Vagina (tissue), 2 donors: Measurements from ENCODE around the gene MGAT5. TPM values are rescaled to one million over a fixed set of nuclear protein-coding genes. Genes with fewer than 3 reads are reported as not detected.

Experiments used
- DNase-seq, 2 donors: peaks; one replicate each; pipeline ENCODE4 v3.0.0-alpha.2; 2017; ENCODE audit errors: extremely low spot score in 2 of 2
- H3K27ac ChIP-seq: fragments of 200-600 bp; sonication (generic); one replicate; pipeline ENCODE4 v1.5.1; 2019
- H3K27me3 ChIP-seq: fragments of 200-600 bp; sonication (generic); one replicate; pipeline ENCODE4 v1.5.1; 2019
- H3K36me3 ChIP-seq, 2 donors: fragments of 200-600 bp; sonication (generic); one replicate each; pipeline ENCODE4 v1.5.1; 2017 to 2019
- H3K4me1 ChIP-seq: fragments of 200-600 bp; sonication (generic); one replicate; pipeline ENCODE4 v1.5.1; 2019
- H3K4me3 ChIP-seq, 2 donors: fragments of 200-600 bp; sonication (generic); 1 replicate in 1 of 2; 2 replicates in 1 of 2; pipeline ENCODE4 v1.5.1; 2016 to 2019
- H3K9me3 ChIP-seq: fragments of 200-600 bp; sonication (generic); one replicate; pipeline ENCODE4 v1.5.1; 2019
- POLR2A ChIP-seq, 2 donors: fragments of 450-650 bp; IDR thresholded peaks; one replicate each; pipeline ENCODE4 v1.6.1; 2017; ENCODE audit warnings: antibody characterized with exemption in 2 of 2, mild to moderate bottlenecking in 2 of 2, moderate library complexity in 2 of 2
- POLR2AphosphoS5 ChIP-seq, 2 donors: sonication (generic); formaldehyde crosslinking; IDR thresholded peaks; one replicate each; pipeline ENCODE4 v1.9.0; 2017; ENCODE audit warnings: antibody characterized with exemption in 2 of 2, mild to moderate bottlenecking in 2 of 2, low read depth in 1 of 2; ENCODE audit not compliant: insufficient read depth in 1 of 2
- intact Hi-C: fragments of 100-400 bp; cut with DNase I; formaldehyde crosslinking; loops from one replicate; pipeline ENCODE4 v1.15.1; 2023
- total RNA-seq: library from RNA; depleted of rRNA; stranded (reverse); fragments of >200 nt; gene quantifications from one replicate; pipeline ENCODE4 v1.2.3, GENCODE V29; 2016
- TF ChIP-seq, protein P1 (sequence below), 3 experiments: fragments of 450-650 bp in 2 of 3; fragments of 200-600 bp in 1 of 3; sonication (generic) in 1 of 3; IDR thresholded peaks; one replicate each; pipeline ENCODE4 v1.5.1; 2017 to 2019; ENCODE audit warnings: antibody characterized with exemption in 3 of 3, mild to moderate bottlenecking in 2 of 3, moderate library complexity in 2 of 3

Gene MGAT5
- total RNA-seq, 1 donor from 2014 or later, result 16.7 TPM

GRCh38 chr2:134384131-134384530 lies 130.3 kb downstream of the MGAT5 start:
- H3K4me3 ChIP-seq, result no peak overlapping the region
- no peaks in the 10 kb centered on the region for H3K27me3 ChIP-seq
- no peak overlapping the region for H3K27ac ChIP-seq
- no peak for DNase-seq
- no peaks in the 10 kb centered on the region for H3K9me3 ChIP-seq
- intact Hi-C loops, result no loop called here
- H3K4me1 ChIP-seq, result no peaks in the 10 kb centered on the region
- TF ChIP-seq POLR2AphosphoS5 (IDR thresholded peaks at IDR 0.05; ENCODE audit: insufficient read depth in 1 of 2, low read depth in 1 of 2) (no peak), POLR2A (IDR thresholded peaks at IDR 0.05) (no peak)
- TF ChIP-seq, protein P1, sequence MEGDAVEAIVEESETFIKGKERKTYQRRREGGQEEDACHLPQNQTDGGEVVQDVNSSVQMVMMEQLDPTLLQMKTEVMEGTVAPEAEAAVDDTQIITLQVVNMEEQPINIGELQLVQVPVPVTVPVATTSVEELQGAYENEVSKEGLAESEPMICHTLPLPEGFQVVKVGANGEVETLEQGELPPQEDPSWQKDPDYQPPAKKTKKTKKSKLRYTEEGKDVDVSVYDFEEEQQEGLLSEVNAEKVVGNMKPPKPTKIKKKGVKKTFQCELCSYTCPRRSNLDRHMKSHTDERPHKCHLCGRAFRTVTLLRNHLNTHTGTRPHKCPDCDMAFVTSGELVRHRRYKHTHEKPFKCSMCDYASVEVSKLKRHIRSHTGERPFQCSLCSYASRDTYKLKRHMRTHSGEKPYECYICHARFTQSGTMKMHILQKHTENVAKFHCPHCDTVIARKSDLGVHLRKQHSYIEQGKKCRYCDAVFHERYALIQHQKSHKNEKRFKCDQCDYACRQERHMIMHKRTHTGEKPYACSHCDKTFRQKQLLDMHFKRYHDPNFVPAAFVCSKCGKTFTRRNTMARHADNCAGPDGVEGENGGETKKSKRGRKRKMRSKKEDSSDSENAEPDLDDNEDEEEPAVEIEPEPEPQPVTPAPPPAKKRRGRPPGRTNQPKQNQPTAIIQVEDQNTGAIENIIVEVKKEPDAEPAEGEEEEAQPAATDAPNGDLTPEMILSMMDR (IDR thresholded peaks at IDR 0.05), result no peak
- H3K36me3 ChIP-seq, result no peaks in the 10 kb centered on the region

GRCh38 chr2:134385195-134385594 lies 131.3 kb downstream of the MGAT5 start:
- intact Hi-C loops, result no loop called here
- Histone ChIP-seq H3K27ac (no peak overlapping the region), H3K36me3 (no peaks in the 10 kb centered on the region), H3K4me3 (no peak overlapping the region), H3K9me3 (no peaks in the 10 kb centered on the region), H3K4me1 (no peaks in the 10 kb centered on the region), H3K27me3 (no peaks in the 10 kb centered on the region)
- DNase-seq, result no peak
- TF ChIP-seq POLR2AphosphoS5 (IDR thresholded peaks at IDR 0.05; ENCODE audit: insufficient read depth in 1 of 2, low read depth in 1 of 2) (no peak), POLR2A (IDR thresholded peaks at IDR 0.05) (no peak)
- TF ChIP-seq, protein P1 (IDR thresholded peaks at IDR 0.05), result no peak

- Histone ChIP-seq H3K4me3 (no peak overlapping the region), H3K4me1 (no peaks in the 10 kb centered on the region), H3K27me3 (no peaks in the 10 kb centered on the region), H3K36me3 (no peaks in the 10 kb centered on the region), H3K9me3 (no peaks in the 10 kb centered on the region), H3K27ac (no peak overlapping the region)
- no peak for DNase-seq
- TF ChIP-seq POLR2AphosphoS5 (IDR thresholded peaks at IDR 0.05; ENCODE audit: insufficient read depth in 1 of 2, low read depth in 1 of 2), result no peak
- TF ChIP-seq POLR2A (IDR thresholded peaks at IDR 0.05), result no peak
- TF ChIP-seq, protein P1 (IDR thresholded peaks at IDR 0.05), result no peak
- intact Hi-C loops, result no loop called here
Observed at GRCh38 chr2:134386310-134386709, 132.4 kb downstream of the MGAT5 start.

DNA sequence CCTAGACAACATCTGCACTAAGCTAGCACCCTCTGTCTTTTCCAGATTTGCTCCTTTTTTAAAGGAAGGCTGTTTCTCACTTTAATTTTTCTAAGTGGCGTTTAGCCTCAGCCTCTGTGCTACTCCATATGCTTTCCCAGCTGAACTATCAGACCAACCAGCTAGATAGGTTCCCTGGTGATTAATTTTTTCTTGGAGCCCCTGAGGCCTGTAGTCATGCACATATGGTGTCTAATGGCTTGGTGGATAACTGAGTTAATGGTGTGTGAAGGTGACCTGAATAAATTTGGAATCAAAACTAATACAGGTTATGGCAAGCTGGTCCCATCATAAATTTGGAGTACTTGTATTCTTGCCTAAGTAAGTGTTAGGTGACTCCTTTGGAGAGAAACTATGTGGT lies 135.5 kb downstream of the MGAT5 start:
- Histone ChIP-seq H3K27ac (no peak overlapping the region), H3K4me1 (peaks cover 16% of the 10 kb centered on the region), H3K27me3 (no peaks in the 10 kb centered on the region), H3K9me3 (no peaks in the 10 kb centered on the region), H3K4me3 (no peak overlapping the region), H3K36me3 (no peaks in the 10 kb centered on the region)
- intact Hi-C loops, result no loop called here
- DNase-seq, result no peak
- TF ChIP-seq, protein P1 (IDR thresholded peaks at IDR 0.05), result no peak
- no peak for TF ChIP-seq POLR2AphosphoS5 (IDR thresholded peaks at IDR 0.05; ENCODE audit: insufficient read depth in 1 of 2, low read depth in 1 of 2)
- no peak for TF ChIP-seq POLR2A (IDR thresholded peaks at IDR 0.05)

GRCh38 chr2:134391751-134392160 lies 137.9 kb downstream of the MGAT5 start:
- no peak for DNase-seq
- Histone ChIP-seq H3K36me3 (no peaks in the 10 kb centered on the region), H3K9me3 (no peaks in the 10 kb centered on the region), H3K4me1 (peaks cover 16% of the 10 kb centered on the region), H3K27me3 (no peaks in the 10 kb centered on the region), H3K27ac (no peak overlapping the region), H3K4me3 (no peak overlapping the region)
- TF ChIP-seq POLR2AphosphoS5 (IDR thresholded peaks at IDR 0.05; ENCODE audit: insufficient read depth in 1 of 2, low read depth in 1 of 2) (no peak), POLR2A (IDR thresholded peaks at IDR 0.05) (no peak)
- TF ChIP-seq, protein P1 (IDR thresholded peaks at IDR 0.05), result no peak
- intact Hi-C loops, result no loop called here
